Jurkat, Clone E6-1 (cell line): ENCODE data around the gene RASSF10.
"Not testable (repeated sequence)": the region's sequence is repeated elsewhere in the genome, so short reads cannot be mapped to it uniquely, and the experiment has no call there.

Experiments used
- DNase-seq: peaks from one replicate; pipeline ENCODE4 v3.0.0-alpha.2; 2011; ENCODE audit warnings: low read depth, low spot score
- H3K4me3 ChIP-seq: 2 replicates; pipeline ENCODE4 v1.5.1; 2011; ENCODE audit warnings: mild to moderate bottlenecking, low read length, control low read depth, moderate library complexity

RASSF10 gene

DNA sequence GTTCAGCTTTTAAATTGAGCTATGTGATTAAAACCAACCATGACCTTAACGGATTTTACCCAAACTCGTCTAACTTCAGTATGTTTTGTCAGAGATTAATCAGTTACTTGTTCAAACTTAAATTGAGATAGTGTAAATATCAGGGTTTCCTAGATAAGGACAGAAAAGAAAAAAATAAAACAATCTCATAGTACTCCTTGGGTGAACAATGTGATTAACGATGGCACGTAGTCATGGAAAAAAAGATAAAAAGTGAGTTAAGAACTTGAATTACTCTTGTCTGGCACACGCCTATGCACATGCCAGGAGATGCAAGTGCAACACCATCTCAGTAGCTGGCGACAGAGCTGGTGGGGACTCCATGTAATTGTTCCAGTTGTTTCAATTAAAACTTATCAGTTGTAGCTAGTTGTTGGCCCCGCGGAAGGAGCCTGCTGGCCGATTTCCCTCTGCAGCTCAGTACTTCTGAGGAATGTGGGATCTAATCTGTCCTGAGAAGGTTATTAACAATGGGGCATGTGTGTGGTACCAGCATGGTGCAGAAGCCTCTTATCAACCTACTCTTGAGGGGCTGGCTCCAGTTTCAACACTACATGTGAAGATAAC, 3.0 kb downstream of the RASSF10 start:
- no peak overlapping the region for H3K4me3 ChIP-seq
- DNase-seq, result no peak

DNA sequence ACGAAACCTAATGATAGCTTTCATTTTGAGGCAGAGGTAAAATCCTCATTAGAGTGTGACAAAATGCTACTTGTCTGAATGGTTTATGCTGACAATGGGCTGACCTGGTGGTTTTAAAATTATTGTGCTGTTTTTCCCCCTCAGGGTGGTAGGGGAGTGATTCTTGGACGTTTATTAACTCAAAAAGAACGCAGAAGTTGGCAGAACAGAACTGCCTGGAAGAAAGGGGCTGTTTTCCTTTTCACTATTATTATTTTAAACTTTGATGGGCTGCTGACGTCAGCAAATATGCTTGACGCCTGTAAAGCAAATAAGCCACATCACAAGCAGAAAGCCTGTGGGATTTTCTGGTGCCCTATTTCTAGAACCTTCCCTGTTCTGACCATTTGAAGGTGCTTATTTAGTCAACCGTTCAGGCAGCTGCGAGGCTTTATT, 4.0 kb downstream of the RASSF10 start:
- no peak overlapping the region for H3K4me3 ChIP-seq
- DNase-seq, result no peak

DNA sequence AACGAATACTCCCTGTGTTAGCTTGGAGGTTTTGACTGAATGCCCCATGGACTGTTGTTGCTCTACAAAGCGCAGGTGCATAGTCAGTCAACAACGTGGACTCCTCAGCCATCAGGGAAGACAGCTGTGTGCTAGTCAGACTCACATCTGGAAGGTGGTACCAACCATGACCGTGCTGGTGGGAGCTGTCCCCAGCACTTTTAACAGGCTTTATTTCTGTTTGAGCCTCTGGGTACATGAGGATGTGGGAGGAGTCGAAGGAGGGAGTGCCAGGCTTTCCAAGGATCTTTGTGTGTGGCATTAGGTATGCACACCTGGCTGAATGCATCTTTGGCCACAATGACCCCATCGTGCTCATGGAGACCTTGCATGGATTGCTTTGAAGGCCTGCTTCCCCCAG, 6.6 kb downstream of the RASSF10 start:
- DNase-seq, result no peak
- H3K4me3 ChIP-seq, result no peak overlapping the region

DNA sequence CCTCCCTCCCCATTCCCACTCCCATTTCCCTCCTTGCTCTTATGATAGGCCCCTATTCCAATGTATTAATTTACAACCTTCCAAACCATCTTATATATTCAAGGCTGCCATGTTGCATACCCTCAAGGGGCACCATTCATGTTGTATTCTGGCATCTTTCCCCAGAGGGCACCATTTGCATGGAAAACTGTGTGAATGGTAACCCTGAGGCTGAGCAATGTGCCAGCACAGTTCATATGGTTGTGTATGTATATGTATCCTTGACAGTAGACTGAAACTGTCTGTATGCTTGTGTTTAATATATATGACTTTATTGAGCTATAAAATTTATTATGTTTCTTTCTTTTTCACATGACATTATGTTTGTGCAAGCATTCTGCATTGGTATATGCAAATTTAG, 7.3 kb downstream of the RASSF10 start:
- no peak for DNase-seq

DNA sequence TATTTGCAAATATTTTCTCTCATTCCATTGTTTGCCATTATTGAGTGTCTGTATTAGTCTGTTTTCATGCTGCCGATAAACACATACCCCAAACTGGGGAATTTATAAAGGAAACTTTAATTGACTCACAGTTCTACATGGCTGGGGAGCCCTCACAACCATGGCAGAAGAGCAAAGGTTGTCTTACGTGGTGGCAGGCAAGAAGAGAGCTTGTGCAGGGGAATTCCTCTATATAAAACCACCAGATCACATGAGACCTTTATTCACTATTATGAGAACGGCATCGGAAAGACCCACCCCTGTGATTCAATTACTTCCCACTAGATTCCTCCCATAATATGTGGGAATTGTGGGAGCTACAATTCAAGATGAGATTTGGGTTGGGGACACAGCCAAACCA, 10.2 kb downstream of the RASSF10 start:
- no peak for DNase-seq
- no peak overlapping the region for H3K4me3 ChIP-seq

More for the DNA sequence above, 7.3 kb downstream of the RASSF10 start:
- H3K4me3 ChIP-seq, result no peak overlapping the region

DNA sequence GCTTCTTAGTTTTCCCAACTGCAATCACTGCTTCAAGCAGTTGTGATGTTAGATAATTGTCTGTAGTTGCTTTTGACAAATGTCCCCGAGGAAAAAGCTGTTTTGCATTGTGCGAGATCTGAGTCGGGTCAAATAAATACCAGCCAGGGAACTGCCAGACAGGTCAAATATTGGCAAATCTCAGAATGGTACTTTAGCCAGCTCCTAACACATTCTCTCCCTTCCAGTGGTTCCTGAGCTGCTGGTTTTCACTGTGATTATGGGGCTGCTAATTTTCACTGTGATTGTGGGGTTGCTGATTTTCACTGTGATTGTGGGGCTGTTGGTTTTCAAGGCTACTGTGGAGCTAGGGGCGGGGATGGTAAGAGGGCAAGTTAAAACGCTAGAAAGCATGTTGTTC, 14.3 kb downstream of the RASSF10 start:
- H3K4me3 ChIP-seq, result no peak overlapping the region
- no peak for DNase-seq

DNA sequence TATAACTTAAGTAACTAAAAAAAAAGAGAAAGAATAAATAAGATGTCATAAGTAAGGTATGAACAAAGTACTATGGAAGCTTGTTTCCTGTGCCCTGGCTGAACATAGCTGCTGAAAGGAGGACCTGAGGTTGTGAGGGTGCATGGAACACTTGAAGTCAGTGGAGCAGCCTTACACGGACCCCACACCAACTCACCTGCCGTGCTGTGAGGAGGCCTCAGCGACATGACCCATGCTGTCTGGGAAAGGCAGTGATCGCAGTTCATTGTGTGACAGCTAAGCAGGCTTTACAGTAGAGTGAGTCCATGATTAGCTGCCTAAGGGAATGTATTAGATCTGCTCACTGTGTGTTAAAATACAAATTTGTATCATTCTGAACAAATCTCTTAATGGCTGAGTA, 17.6 kb downstream of the RASSF10 start:
- no peak overlapping the region for H3K4me3 ChIP-seq
- no peak for DNase-seq

DNA sequence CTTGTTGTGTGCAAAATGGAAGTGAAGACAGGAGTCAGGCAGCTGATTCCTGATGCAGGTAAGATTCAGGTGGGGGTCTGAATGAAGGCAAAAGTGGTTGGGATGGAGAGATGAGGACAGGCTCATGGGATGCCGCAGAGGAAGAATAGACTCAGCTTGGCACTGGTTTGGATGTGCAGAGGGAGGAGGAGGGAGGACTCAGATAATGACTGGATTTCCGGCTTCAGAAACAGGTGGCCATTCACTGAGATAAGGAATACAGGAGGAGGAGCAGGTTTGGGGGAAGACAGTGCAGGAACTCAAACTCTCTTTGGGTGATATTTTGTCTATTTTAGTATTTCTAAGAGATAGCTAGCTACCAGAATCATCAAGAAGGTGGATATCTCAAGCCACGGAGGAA, 19.2 kb downstream of the RASSF10 start:
- H3K4me3 ChIP-seq, result no peak overlapping the region
- no peak for DNase-seq

DNA sequence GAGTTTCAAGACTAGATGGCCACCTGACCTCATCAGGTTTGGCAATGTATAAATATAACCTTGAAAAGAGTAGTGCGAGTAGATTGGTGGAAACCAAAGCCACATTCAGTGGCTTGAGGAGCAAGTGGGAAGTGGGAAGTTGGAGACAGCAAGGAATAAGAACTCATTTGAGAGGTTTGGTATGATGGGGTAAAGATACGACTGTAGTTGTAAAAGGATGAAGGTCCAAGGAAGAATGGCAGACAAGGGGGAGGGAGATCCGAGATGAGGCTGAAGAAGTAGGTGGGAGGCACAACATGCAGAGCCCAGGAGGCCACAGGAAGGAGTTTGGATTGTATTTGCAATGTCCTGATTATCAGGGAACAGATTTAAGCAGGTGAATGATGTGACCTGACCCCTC, 20.8 kb downstream of the RASSF10 start:
- DNase-seq, result no peak
- no peak overlapping the region for H3K4me3 ChIP-seq

DNA sequence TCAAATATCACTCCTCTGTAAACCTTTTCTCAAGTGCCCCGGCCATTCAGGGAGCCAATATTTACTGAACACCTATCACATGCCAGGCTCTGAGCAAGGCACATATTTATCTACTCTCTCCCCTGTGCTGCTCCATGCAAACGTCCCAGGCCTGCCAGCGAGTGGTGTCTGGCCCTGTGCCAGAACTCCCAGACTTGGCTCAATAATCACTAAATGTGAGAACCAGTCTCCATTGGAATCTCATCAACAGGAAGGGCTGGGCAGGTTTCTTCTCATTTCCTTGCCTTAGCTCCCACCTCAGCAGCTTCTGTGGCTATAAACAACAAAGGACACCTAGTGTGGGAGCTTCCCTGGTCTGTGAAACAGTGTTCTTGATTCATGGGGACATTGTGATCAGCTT, 21.7 kb downstream of the RASSF10 start:
- no peak for DNase-seq

DNA sequence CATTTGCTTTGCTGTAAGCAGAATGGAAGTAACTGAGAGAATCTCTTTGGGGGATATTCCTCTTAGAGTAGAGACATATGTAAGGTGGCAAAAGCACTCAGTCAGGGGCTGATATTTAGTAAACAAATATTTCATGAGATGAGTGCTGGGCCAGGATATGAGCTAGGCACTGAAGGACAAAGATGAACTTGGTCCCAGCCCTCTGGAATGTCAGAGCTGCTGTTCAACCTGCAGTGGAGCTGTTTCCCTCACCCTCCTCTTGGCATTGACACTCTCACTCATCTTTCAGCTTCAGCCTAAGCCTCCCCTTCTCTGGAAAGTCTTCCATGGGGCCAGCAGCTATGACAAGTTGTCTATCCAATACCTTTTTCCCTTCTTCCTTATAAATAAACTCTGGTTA, 22.2 kb downstream of the RASSF10 start:
- no peak overlapping the region for H3K4me3 ChIP-seq
- DNase-seq, result no peak

More for the DNA sequence above, 21.7 kb downstream of the RASSF10 start:
- no peak overlapping the region for H3K4me3 ChIP-seq

DNA sequence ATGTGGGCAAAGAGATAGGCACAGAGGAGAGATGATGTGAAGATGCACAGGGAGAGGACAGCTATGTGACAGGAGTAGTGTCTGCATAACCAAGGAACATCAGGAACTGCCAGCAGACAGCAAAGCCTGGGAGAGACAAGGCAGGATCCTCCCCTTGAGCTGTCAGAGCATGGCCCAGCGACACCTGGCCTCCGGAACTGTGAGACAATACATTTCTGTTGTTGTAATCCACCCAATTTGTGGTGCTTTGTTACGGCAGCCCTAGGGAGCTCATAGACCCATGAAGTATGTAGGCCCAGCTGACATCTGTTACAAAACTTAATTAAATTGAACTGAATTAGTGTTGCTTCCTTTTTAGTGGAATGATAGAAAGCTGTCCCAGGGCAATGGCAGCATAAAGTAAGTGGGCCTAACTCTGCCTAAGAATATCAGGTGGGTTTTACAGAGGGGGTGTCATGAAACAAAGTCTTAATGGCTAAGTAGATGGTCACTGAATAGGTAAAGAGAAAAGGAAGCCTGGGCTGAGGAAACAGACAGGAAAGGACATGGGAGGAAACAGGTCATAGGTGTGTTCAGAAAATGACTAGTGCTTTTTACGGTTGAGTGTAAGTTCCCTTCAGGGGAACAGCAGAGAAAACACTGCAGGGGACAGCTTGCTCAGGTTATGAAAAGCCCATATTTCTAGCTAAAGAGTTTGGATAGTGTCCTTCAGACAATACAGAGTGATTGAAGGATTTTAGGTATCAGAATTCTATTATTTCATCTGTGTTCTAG, 24.8 kb downstream of the RASSF10 start:
- DNase-seq, result no peak
- no peak overlapping the region for H3K4me3 ChIP-seq

DNA sequence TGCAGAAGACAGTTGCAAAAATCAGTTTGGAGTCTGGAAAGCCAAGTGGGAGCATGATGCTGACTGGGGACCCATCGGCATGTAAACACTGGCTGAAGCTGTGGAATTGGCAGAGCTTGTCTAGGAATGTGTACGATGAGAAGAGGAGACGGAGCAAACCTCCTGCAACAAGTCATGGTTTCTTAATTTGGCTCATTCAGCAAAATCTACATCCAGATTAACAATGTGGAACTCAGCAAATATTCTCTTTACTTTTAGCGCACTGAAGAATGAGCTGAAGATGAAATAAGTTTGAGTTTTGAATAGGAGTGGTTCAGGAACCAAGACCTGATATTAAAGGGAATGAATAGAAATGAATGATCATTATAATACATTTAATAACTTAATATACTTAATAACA, 26.6 kb downstream of the RASSF10 start:
- no peak for DNase-seq

DNA sequence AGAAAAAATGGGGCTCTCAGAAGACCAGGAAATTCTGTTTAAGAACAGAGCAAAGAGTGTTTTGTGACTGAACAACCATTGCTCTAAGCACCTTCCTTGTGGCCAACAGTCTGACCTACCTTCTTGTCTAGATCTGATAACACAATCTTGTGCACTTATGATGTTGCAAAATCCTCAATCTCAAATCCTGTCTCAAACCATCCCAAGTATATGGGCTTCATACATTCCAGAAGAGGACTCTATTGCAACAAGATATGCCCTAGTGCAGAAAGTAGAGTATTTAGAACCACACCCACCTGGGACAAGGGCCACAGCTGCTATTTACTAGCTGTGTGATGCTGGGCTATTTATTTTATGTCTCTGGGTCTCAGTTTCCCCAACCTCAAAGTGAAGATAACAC, 27.1 kb downstream of the RASSF10 start:
- no peak overlapping the region for H3K4me3 ChIP-seq
- no peak for DNase-seq

More for the DNA sequence above, 26.6 kb downstream of the RASSF10 start:
- H3K4me3 ChIP-seq, result no peak overlapping the region

DNA sequence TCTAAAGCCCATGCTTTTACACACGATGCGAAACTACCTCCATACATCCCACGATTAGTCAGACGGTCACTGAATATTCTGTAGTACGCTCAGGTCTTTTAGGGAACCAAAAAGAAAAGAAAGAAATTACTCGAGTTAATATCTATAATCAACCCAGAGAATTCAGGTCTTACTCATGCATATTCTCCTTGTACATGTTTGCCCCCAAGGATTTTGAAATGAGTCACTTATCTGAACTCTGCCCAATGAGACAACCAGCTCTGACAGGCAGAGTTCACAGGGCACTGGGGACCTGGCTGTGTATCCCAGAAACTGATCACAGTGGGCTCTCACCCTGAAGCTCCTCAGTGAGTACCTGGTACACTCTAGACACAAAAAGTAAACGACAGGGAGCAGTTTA, 29.2 kb downstream of the RASSF10 start:
- H3K4me3 ChIP-seq, result no peak overlapping the region
- no peak for DNase-seq

DNA sequence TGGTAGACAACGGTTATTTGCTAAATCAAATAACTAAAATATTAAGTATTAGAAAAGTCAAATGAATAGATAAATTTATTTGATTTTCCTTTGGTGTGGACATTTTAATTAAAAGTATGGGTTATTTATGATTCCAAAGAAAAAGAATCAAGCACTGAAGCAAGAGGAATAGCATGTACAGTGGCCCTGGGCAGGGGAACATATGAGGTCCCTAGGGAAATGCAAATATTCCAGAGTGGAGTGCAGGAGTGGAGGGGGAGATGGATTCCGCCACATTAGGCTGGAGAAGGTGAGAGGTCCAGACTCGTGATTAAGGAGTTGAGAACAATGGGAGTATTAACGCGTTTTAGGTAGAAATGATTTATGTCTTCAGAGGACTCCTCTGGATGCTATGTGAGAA, 30.0 kb downstream of the RASSF10 start:
- H3K4me3 ChIP-seq, result no peak overlapping the region
- DNase-seq, result no peak

DNA sequence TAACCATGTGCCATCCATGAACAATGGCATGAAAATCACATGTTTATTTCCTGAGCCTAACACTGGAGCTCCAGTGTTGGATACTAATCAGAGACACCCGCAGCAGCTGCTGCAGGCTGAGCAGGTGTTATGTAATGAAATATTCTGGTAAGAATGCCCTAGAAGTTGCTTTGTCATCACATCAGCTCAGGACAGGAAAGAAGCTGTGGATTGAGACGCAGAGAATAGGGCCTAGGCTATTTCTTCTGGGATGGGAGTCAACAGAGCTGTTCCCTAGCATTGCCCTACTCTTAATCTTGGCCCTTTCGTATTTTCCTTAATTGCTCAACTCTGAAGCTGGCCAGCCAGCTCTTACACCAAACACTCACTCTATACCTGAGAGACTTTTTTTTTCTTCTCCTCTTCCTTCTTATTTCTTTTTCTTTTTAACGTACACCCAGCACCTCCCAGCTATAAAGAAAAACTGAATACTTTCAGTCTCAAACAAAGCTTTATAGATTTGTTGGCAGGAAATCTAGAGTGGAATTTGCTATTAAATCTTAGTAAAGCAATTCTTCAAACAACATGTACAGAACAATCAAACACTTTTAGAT, 31.9 kb downstream of the RASSF10 start:
- no peak overlapping the region for H3K4me3 ChIP-seq
- no peak for DNase-seq

DNA sequence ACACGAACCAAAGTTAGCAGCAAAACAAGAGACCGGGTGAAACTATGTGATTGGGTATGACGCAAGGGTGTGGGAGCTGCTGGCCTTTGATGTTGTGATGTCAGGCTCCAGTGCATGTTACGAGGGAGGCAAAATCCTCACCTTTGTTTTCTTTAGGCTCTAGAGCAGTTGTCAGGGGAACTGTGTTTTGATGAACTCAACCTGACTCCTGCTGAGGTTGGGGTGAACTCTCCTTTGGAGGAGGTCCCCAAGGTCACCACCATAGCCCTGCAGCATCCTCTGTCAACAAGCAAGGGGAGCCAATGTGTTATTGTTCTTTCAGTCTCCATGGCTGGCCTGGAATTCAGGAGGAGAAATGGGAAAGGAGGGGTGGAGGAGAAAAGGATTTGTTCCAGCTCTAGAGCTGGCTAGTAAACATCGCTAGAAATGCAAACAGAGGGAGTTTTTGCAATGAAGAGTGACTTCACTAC, 33.8 kb downstream of the RASSF10 start:
- no peak for DNase-seq
- no peak overlapping the region for H3K4me3 ChIP-seq

DNA sequence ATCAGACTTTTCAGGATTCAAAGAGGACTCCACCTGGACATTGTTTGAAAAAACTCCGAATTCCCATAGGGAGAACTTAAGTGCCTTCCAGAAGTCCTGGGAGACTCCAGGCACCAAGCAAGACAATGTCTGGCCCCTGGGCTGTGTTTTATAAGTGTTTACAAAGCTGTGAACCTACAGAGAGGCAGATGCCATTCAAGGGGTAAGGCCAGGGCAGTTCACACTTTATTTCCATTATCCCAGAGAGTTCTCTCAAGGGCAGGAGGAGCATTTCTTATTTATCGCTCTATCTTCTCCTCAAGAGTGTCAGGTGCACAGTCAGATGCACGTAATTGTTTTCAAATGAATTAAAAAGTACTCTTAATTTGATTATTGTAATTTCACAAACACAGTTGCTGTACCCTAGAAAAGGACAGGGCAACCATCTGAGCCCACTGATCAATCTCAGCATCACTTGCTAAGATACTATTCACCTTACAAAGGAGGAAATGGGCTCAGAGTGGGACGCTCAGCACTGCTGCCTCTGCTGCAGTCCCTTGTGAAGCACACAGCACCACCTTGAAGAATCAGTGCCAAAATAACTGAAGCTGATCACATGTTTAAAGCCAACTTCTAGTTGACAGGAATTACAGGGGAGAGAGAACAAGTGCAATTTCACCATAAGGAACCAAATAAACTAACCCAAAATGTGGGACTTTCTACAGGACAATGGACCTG, 35.0 kb downstream of the RASSF10 start:
- no peak overlapping the region for H3K4me3 ChIP-seq
- no peak for DNase-seq

DNA sequence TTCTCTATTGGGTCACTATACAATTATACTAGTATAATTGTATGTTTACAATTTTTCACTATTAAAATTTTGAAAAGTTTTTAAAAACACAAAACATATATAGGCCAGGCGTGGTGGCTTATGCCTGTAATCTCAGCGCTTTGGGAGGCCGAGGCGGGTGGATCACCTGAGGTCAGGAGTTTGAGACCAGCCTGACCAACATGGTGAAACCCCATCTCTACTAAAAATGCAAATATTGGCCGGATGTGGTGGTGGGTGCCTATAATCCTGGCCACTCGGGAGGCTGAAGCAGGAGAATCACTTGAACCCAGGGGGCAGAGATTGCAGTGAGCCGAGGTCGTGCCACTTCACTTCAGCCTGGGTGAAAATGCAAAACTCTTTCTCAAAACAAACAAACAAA, 36.0 kb downstream of the RASSF10 start:
- DNase-seq, H3K4me3 ChIP-seq: not testable (repeated sequence)
